Right atrium auricular region (tissue), 2 donors: ENCODE measurements around the gene MICAL3. TPM values are rescaled to one million over a fixed set of nuclear protein-coding genes. Genes with fewer than 3 reads are reported as not detected.

Experiments
- DNase-seq: peaks from one replicate; pipeline ENCODE4 v3.0.0-alpha.2; 2019; ENCODE audit warnings: low spot score
- H3K27ac ChIP-seq, 2 donors: fragments of 200-600 bp; sonication (generic); 1 replicate in 1 of 2; 2 replicates in 1 of 2; pipeline ENCODE4 v1.5.1; 2016 to 2019
- H3K27me3 ChIP-seq, 2 donors: fragments of 200-600 bp; sonication (generic); one replicate each; pipeline versions ENCODE4 v1.5.1 to v1.6.0; 2017 to 2019
- H3K36me3 ChIP-seq: fragments of 200-600 bp; sonication (generic); one replicate; pipeline ENCODE4 v1.5.1; 2016
- H3K4me1 ChIP-seq, 2 donors: fragments of 200-600 bp; sonication (generic); one replicate each; pipeline versions ENCODE4 v1.5.1 to v1.6.0; 2017 to 2019
- H3K4me3 ChIP-seq, 2 donors: fragments of 200-600 bp; sonication (generic); 1 replicate in 1 of 2; 2 replicates in 1 of 2; pipeline ENCODE4 v1.5.1; 2017 to 2019; ENCODE audit warnings: mild to moderate bottlenecking in 1 of 2, moderate library complexity in 1 of 2
- H3K9me3 ChIP-seq, 2 donors: fragments of 200-600 bp; sonication (generic); one replicate each; pipeline ENCODE4 v1.5.1; 2019
- total RNA-seq, 2 donors: library from RNA; depleted of rRNA; stranded (reverse); fragments of >200 nt; gene quantifications; one replicate each; pipeline ENCODE4 v1.1.0, GENCODE V29; 2016
- TF ChIP-seq, protein P1 (sequence below), 2 donors: fragments of 200-600 bp; sonication (generic); IDR thresholded peaks; one replicate each; pipeline ENCODE4 v1.5.1; 2019; ENCODE audit warnings: antibody characterized with exemption in 2 of 2

The MICAL3 gene
- total RNA-seq, 2 donors from 2014 or later = 42.5 to 45.1 TPM

DNA sequence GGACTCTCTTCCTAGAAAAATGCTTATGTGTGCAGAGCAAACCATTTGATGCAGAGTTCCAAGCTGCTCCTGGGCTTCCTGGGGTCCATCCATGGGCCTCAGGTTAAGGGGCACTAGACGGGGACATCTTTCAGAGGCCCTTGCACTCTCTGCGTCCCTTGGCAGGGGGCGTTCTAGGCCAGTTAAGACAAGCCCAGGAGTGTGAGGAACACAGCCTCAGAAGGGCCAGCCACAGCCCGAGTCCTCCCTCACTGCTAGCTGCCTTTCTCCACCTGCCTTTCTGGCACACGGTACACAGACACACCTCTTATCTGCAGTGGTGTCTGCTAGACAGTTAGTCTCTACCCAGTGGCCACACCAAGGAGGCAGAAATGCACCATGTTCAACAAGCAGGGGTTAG is 232.1 kb downstream of the MICAL3 start:
- Histone ChIP-seq H3K4me1 (peaks cover 0 to 1% of the 10 kb centered on the region in 2 donors), H3K36me3 (peaks cover 31% of the 10 kb centered on the region), H3K4me3 (no peak overlapping the region), H3K27me3 (no peaks in the 10 kb centered on the region), H3K9me3 (no peaks in the 10 kb centered on the region), H3K27ac (no peak overlapping the region)
- DNase-seq = no peak
- TF ChIP-seq, protein P1, sequence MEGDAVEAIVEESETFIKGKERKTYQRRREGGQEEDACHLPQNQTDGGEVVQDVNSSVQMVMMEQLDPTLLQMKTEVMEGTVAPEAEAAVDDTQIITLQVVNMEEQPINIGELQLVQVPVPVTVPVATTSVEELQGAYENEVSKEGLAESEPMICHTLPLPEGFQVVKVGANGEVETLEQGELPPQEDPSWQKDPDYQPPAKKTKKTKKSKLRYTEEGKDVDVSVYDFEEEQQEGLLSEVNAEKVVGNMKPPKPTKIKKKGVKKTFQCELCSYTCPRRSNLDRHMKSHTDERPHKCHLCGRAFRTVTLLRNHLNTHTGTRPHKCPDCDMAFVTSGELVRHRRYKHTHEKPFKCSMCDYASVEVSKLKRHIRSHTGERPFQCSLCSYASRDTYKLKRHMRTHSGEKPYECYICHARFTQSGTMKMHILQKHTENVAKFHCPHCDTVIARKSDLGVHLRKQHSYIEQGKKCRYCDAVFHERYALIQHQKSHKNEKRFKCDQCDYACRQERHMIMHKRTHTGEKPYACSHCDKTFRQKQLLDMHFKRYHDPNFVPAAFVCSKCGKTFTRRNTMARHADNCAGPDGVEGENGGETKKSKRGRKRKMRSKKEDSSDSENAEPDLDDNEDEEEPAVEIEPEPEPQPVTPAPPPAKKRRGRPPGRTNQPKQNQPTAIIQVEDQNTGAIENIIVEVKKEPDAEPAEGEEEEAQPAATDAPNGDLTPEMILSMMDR (IDR thresholded peaks at IDR 0.05) = no peak

GRCh38 chr22:17791196-17791595 is 233.2 kb downstream of the MICAL3 start:
- Histone ChIP-seq H3K36me3 (peaks cover 31% of the 10 kb centered on the region), H3K9me3 (no peaks in the 10 kb centered on the region), H3K27me3 (no peaks in the 10 kb centered on the region), H3K27ac (no peak overlapping the region), H3K4me3 (no peak overlapping the region), H3K4me1 (peaks cover 0 to 12% of the 10 kb centered on the region in 2 donors)
- DNase-seq = no peak
- TF ChIP-seq, protein P1 (IDR thresholded peaks at IDR 0.05) = no peak

- DNase-seq = no peak
- Histone ChIP-seq H3K36me3 (peaks cover 31% of the 10 kb centered on the region), H3K9me3 (no peaks in the 10 kb centered on the region), H3K27ac (no peak overlapping the region), H3K27me3 (no peaks in the 10 kb centered on the region), H3K4me1 (peaks cover 0 to 18% of the 10 kb centered on the region in 2 donors), H3K4me3 (no peak overlapping the region)
- TF ChIP-seq, protein P1 (IDR thresholded peaks at IDR 0.05) = no peak
Measured at GRCh38 chr22:17789379-17790200, 234.8 kb downstream of the MICAL3 start.

DNA sequence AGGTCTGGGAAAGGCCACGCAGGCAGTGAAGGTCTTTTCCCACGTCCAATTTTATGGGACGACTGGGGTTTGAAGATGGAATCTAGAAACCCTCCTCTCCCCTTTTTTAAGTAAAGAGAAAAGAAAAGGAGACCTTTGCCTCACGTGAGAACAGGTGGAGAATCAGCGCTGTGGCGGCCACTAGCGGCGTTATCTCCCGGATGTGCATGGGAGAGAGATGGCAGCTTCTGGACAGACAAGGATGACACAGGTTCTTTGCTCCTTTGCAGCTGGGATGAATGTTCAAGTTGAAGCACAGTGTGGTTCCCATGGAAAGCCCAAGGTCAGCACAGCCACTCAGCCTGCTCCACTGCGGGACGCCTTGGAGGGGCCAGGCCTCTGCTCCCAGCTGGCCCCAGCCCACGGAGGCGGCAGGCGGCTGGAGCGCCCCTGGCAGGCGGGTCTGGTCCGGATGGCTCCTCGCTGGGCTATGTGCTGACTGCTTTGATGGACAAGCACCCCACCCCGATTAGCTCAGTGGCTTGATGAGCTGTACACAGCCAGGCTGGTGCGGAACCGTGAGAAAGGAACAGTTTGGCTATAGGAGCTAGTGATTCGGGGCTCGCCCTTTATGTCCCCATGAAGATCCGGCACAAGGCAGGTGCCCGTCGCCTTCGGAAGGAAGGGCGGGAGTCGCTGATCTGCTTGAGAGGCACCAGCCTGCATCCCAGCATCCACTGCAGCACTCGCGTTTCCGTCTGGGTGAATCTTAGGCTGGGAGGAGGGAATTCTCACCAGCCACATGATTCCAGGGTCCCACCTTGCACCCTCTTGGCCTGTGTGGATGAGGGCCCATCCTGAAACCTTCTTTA is 235.6 kb downstream of the MICAL3 start:
- peaks cover 31% of the 10 kb centered on the region for H3K36me3 ChIP-seq
- H3K27ac ChIP-seq = no peak overlapping the region
- H3K27me3 ChIP-seq = no peaks in the 10 kb centered on the region
- TF ChIP-seq, protein P1 (IDR thresholded peaks at IDR 0.05) = no peak
- no peaks in the 10 kb centered on the region for H3K9me3 ChIP-seq
- DNase-seq = no peak
- no peak overlapping the region for H3K4me3 ChIP-seq
- H3K4me1 ChIP-seq = peaks cover 0 to 18% of the 10 kb centered on the region in 2 donors

DNA sequence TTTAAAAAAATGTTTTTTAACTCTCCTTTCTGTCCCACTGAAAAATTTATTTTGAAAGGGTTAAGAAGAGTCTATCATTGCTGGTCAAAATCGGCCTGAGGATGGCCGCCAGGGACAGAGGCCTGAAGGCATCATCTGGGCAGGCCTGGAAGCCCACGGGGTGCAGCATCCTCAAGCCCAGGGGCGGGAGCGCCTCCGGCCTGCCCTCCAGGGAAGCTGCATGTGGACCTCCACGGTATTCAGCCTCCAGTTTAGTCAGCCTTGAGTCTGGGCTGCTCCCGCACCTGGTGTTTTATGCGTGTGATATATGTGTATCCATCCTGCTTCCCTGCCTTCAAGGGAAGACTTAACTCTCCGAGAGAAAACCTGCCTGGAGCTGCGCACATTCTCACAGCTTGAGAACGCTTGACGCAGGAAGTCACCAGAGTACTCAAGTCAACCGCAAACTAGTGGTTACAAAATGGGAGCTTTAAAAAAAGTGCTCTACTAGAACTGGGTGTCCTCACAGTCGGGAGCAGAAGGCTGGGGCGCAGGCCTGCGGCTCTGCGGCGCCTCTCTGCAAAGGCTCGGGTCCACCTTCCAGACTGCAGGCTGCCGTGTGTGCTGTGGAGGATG is 236.5 kb downstream of the MICAL3 start:
- H3K27me3 ChIP-seq = no peaks in the 10 kb centered on the region
- H3K4me3 ChIP-seq = no peak overlapping the region
- peaks cover 0 to 18% of the 10 kb centered on the region in 2 donors for H3K4me1 ChIP-seq
- H3K9me3 ChIP-seq = no peaks in the 10 kb centered on the region
- peak overlapping the region; percentile 72 to 83 for H3K27ac ChIP-seq
- DNase-seq = no peak
- TF ChIP-seq, protein P1 (IDR thresholded peaks at IDR 0.05) = no peak
- peaks cover 26% of the 10 kb centered on the region for H3K36me3 ChIP-seq
